OCI-LY1 (cell line): ENCODE results near the gene TOX2.

Experiments
- H2AFZ ChIP-seq: fragments of 200-600 bp; sonication (generic), shearing (Covaris generic); 2 replicates; pipeline ENCODE4 v1.6.0; 2014; ENCODE audit warnings: antibody characterized with exemption, mild to moderate bottlenecking, low read length
- H3F3A ChIP-seq: fragments of 200-600 bp; sonication (generic), shearing (Covaris generic); 2 replicates; pipeline ENCODE4 v1.6.0; 2014; ENCODE audit warnings: mild to moderate bottlenecking, antibody characterized with exemption, low read length, moderate library complexity; ENCODE audit not compliant: insufficient read depth
- H3K27ac ChIP-seq: fragments of 200-600 bp; sonication (generic); 2 replicates; pipeline ENCODE4 v1.5.1; 2014; ENCODE audit warnings: low read length, mixed run types, mild to moderate bottlenecking, low read depth; ENCODE audit not compliant: poor library complexity, severe bottlenecking
- H3K27me3 ChIP-seq: fragments of 200-600 bp; sonication (generic); 2 replicates; pipeline ENCODE4 v1.6.0; 2014; ENCODE audit warnings: antibody characterized with exemption, mild to moderate bottlenecking, low read length, moderate library complexity; ENCODE audit not compliant: insufficient read depth
- H3K36me3 ChIP-seq: fragments of 200-600 bp; sonication (generic); 2 replicates; pipeline ENCODE4 v1.6.1; 2014; ENCODE audit warnings: mild to moderate bottlenecking, antibody characterized with exemption, low read length, moderate library complexity, mixed read lengths; ENCODE audit not compliant: insufficient read depth
- H3K4me1 ChIP-seq: fragments of 200-600 bp; sonication (generic); 2 replicates; pipeline ENCODE4 v1.5.1; 2014; ENCODE audit warnings: mild to moderate bottlenecking, low read length, moderate library complexity; ENCODE audit not compliant: insufficient read depth, severe bottlenecking
- H3K4me2 ChIP-seq: fragments of 200-600 bp; sonication (generic), shearing (Covaris generic); 2 replicates; pipeline ENCODE4 v1.6.1; 2014; ENCODE audit warnings: low read length
- H3K4me3 ChIP-seq: fragments of 200-600 bp; sonication (generic); 2 replicates; pipeline ENCODE4 v1.5.1; 2014; ENCODE audit warnings: low read length, low read depth, mild to moderate bottlenecking, mixed read lengths; ENCODE audit not compliant: poor library complexity, severe bottlenecking
- H3K79me2 ChIP-seq: fragments of 200-600 bp; shearing (Covaris generic); 2 replicates; pipeline ENCODE4 v1.6.1; 2016; ENCODE audit warnings: mixed run types, low read length, mixed read lengths; ENCODE audit not compliant: insufficient read depth
- H3K9ac ChIP-seq: fragments of 200-600 bp; sonication (generic), shearing (Covaris generic); 2 replicates; pipeline ENCODE4 v1.6.1; 2014; ENCODE audit warnings: mild to moderate bottlenecking, low read length, mixed read lengths
- H3K9me2 ChIP-seq: fragments of 200-600 bp; sonication (generic), shearing (Covaris generic); 2 replicates; pipeline ENCODE4 v1.6.1; 2014; ENCODE audit warnings: low read depth, mild to moderate bottlenecking, low read length, mixed read lengths
- H3K9me3 ChIP-seq: fragments of 200-600 bp; shearing (Covaris generic); 2 replicates; pipeline ENCODE4 v1.6.1; 2014; ENCODE audit warnings: low read length, mixed read lengths
- H4K20me1 ChIP-seq: fragments of 200-600 bp; sonication (generic), shearing (Covaris generic); 2 replicates; pipeline ENCODE4 v1.6.0; 2016; ENCODE audit warnings: mild to moderate bottlenecking, low read length; ENCODE audit not compliant: insufficient read depth
- EZH2 ChIP-seq: fragments of 200-600 bp; sonication (generic), shearing (Covaris generic); IDR thresholded peaks from 2 replicates; pipeline ENCODE4 v1.8.0; 2017; ENCODE audit warnings: borderline replicate concordance, mixed run types, mild to moderate bottlenecking, antibody characterized with exemption, low read length, moderate library complexity, mixed read lengths
- TF ChIP-seq, protein P1 (sequence below): fragments of 200-600 bp; sonication (generic), shearing (Covaris generic); IDR thresholded peaks from 2 replicates; pipeline ENCODE4 v1.5.1; 2017; ENCODE audit warnings: mild to moderate bottlenecking, antibody characterized with exemption, low read length, moderate library complexity, mixed read lengths

Gene TOX2

DNA sequence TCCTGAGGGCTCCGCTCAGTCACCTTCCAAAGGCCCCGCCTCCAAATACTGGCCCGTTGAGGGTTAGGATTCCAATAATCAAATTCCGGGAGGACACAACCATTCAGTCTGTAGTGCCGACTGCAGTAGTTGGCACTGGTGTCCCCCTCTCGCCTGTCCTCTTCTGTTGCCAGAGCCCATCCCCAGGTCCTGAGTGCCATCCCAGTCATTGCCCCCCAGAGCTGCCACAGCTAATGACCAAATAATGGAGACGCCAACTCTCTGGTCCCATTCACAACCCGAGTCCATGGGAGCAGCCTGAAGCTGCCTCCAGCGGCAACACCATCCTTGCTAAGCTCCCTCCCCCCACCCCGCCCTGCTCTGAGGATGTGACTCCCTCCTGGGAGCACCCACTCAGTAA lies 156.4 kb downstream of the TOX2 start:
- no peaks in the 10 kb centered on the region for H3K9me2 ChIP-seq
- no peaks in the 10 kb centered on the region for H4K20me1 ChIP-seq
- peaks cover 52% of the 10 kb centered on the region for H3K4me1 ChIP-seq
- H3K79me2 ChIP-seq, result no peaks in the 10 kb centered on the region
- H3K4me3 ChIP-seq, result no peak overlapping the region
- no peak overlapping the region for H3K4me2 ChIP-seq
- H3K9ac ChIP-seq, result no peak overlapping the region
- H3K27me3 ChIP-seq, result no peaks in the 10 kb centered on the region
- peaks cover 4% of the 10 kb centered on the region; the same call in 1 of the 2 replicates for H3F3A ChIP-seq
- TF ChIP-seq EZH2, result no peak
- TF ChIP-seq, protein P1, sequence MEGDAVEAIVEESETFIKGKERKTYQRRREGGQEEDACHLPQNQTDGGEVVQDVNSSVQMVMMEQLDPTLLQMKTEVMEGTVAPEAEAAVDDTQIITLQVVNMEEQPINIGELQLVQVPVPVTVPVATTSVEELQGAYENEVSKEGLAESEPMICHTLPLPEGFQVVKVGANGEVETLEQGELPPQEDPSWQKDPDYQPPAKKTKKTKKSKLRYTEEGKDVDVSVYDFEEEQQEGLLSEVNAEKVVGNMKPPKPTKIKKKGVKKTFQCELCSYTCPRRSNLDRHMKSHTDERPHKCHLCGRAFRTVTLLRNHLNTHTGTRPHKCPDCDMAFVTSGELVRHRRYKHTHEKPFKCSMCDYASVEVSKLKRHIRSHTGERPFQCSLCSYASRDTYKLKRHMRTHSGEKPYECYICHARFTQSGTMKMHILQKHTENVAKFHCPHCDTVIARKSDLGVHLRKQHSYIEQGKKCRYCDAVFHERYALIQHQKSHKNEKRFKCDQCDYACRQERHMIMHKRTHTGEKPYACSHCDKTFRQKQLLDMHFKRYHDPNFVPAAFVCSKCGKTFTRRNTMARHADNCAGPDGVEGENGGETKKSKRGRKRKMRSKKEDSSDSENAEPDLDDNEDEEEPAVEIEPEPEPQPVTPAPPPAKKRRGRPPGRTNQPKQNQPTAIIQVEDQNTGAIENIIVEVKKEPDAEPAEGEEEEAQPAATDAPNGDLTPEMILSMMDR, result no peak
- peak overlapping the region; percentile 93 for H3K27ac ChIP-seq
- H3K36me3 ChIP-seq, result no peaks in the 10 kb centered on the region
- no peak overlapping the region for H2AFZ ChIP-seq
- H3K9me3 ChIP-seq, result no peaks in the 10 kb centered on the region

DNA sequence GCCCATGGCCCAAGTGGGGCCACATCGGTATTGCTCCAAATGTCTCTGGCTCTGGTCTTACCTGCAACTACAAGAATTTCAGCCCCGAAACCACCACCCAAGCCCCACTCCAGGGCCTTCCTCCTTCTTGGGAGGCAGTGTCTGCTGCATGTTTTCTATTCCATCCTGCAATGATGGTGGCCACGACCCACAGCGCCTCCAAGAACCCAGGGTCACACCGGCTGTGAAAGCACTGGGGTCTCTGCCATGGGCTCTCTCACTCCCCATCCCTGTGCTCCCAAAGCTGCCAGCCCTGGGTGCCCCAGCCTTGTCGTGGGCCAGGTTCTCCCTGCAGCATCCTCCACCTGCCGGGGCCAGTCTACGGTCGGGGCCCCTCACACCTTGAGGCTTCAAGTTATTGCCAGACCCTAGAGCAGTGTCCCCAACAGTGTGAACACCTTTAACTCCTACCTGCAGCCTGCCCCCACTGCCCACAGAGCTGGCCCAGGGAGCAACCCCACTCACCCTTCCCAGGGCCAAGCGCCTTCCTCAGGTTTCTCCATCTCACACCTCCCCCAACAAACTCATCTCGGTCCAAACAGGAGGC lies 157.0 kb downstream of the TOX2 start:
- no peak for TF ChIP-seq EZH2
- Histone ChIP-seq H3K9ac (no peak overlapping the region), H3K9me2 (no peaks in the 10 kb centered on the region), H3K36me3 (no peaks in the 10 kb centered on the region), H3K79me2 (no peaks in the 10 kb centered on the region), H3K27me3 (no peaks in the 10 kb centered on the region), H3F3A (peaks cover 4% of the 10 kb centered on the region; the same call in 1 of the 2 replicates), H3K4me3 (no peak overlapping the region), H3K4me2 (no peak overlapping the region), H3K4me1 (peaks cover 52% of the 10 kb centered on the region), H3K27ac (peak overlapping the region; percentile 93), H4K20me1 (no peaks in the 10 kb centered on the region), H2AFZ (no peak overlapping the region), H3K9me3 (no peaks in the 10 kb centered on the region)

DNA sequence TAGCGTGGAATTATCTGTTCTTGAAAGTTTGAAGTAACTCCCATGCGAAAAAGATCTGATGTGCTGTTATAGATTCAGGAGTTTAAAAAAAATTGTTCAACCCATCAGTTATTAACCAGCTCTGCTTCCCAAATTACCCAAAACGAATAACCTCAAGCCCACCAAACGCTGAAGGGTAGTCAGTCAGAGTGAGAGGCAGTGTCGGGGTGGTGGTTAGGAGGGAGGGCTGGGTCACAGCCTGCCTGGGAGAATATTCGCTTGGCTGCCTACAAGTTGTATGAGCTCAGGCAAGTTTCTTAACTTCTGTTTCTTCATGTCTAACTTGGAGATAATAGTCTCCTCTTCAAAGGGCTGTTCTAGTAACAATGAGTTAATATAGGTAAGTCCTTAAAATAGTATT lies 157.7 kb downstream of the TOX2 start:
- Histone ChIP-seq H3K4me3 (no peak overlapping the region), H3K4me2 (no peak overlapping the region), H3K4me1 (peaks cover 52% of the 10 kb centered on the region), H3K27ac (peak overlapping the region; percentile 2), H3K27me3 (no peaks in the 10 kb centered on the region), H3K9me3 (no peaks in the 10 kb centered on the region), H3K9ac (no peak overlapping the region), H3K36me3 (no peaks in the 10 kb centered on the region), H4K20me1 (no peaks in the 10 kb centered on the region), H3K79me2 (no peaks in the 10 kb centered on the region), H3K9me2 (no peaks in the 10 kb centered on the region), H3F3A (peaks cover 4% of the 10 kb centered on the region; the same call in 1 of the 2 replicates), H2AFZ (no peak overlapping the region)
- TF ChIP-seq, protein P1, result no peak
- no peak for TF ChIP-seq EZH2
